Neural cell (in vitro differentiated cells): ENCODE data around the gene BUD23. TPM values are rescaled to one million over a fixed set of nuclear protein-coding genes. Genes with fewer than 3 reads are reported as not detected.

Experiments
- H2AFZ ChIP-seq: fragments of 200-600, 300-800 bp; sonication (generic), shearing (Covaris generic); 2 replicates; pipeline ENCODE4 v1.6.0; 2014; ENCODE audit warnings: low read depth, mild to moderate bottlenecking, antibody characterized with exemption, low read length, moderate library complexity
- H3F3A ChIP-seq: fragments of 200-600 bp; shearing (Covaris generic); 2 replicates; pipeline ENCODE4 v1.6.1; 2016; ENCODE audit warnings: mild to moderate bottlenecking, moderate library complexity, mixed read lengths, antibody characterized with exemption, low read length; ENCODE audit not compliant: insufficient read depth, poor library complexity, severe bottlenecking
- H3K27ac ChIP-seq: fragments of 200-600, 300-800 bp; sonication (generic), shearing (Covaris generic); 2 replicates; pipeline ENCODE4 v1.5.1; 2014; ENCODE audit warnings: mild to moderate bottlenecking, low read length, moderate library complexity
- H3K27me3 ChIP-seq: fragments of 300-800, 200-600 bp; sonication (generic), shearing (Covaris generic); 2 replicates; pipeline ENCODE4 v1.6.0; 2014; ENCODE audit warnings: mild to moderate bottlenecking, low read depth, low read length, moderate library complexity; ENCODE audit not compliant: insufficient read depth
- H3K36me3 ChIP-seq: fragments of 300-800, 200-600 bp; sonication (generic), shearing (Covaris generic); 2 replicates; pipeline ENCODE4 v1.5.1; 2014; ENCODE audit warnings: mild to moderate bottlenecking, antibody characterized with exemption, low read length, moderate library complexity; ENCODE audit not compliant: insufficient read depth
- H3K4me2 ChIP-seq: fragments of 300-800, 200-600 bp; sonication (generic), shearing (Covaris generic); 2 replicates; pipeline ENCODE4 v1.6.0; 2014; ENCODE audit warnings: mild to moderate bottlenecking, low read length
- H3K4me3 ChIP-seq: fragments of 300-800, 200-600 bp; sonication (generic), shearing (Covaris generic); 2 replicates; pipeline ENCODE4 v1.5.1; 2014; ENCODE audit warnings: mild to moderate bottlenecking, low read length, moderate library complexity
- H3K79me2 ChIP-seq: fragments of 200-600 bp; shearing (Covaris generic); replicated peaks from 2 replicates; pipeline ENCODE4 v1.6.0; 2014; ENCODE audit warnings: mild to moderate bottlenecking, low read length, moderate library complexity; ENCODE audit not compliant: insufficient read depth
- H3K9ac ChIP-seq: fragments of 300-800, 200-600 bp; sonication (generic), shearing (Covaris generic); 2 replicates; pipeline ENCODE4 v1.6.1; 2016; ENCODE audit warnings: mild to moderate bottlenecking, low read length, mixed read lengths
- H3K9me2 ChIP-seq: fragments of 200-600 bp; shearing (Covaris generic); 2 replicates; pipeline ENCODE4 v1.6.1; 2016; ENCODE audit warnings: mild to moderate bottlenecking, low read length, mixed read lengths; ENCODE audit not compliant: insufficient read depth
- H3K9me3 ChIP-seq: fragments of 200-600, 300-800 bp; sonication (generic), shearing (Covaris generic); 2 replicates; pipeline ENCODE4 v1.6.1; 2016; ENCODE audit warnings: mild to moderate bottlenecking, mixed run types, low read length, moderate library complexity, mixed read lengths
- H4K20me1 ChIP-seq: fragments of 200-600 bp; shearing (Covaris generic); 2 replicates; pipeline ENCODE4 v1.6.1; 2016; ENCODE audit warnings: mild to moderate bottlenecking, mixed run types; ENCODE audit not compliant: insufficient read depth
- CTCF ChIP-seq: fragments of 450-650 bp; IDR thresholded peaks from 2 replicates; pipeline ENCODE4 v1.5.1; 2014; ENCODE audit warnings: antibody characterized with exemption, mild to moderate bottlenecking, moderate library complexity; ENCODE audit not compliant: poor library complexity, severe bottlenecking
- EP300 ChIP-seq: fragments of 450-650 bp; conservative IDR thresholded peaks from 2 replicates; pipeline ENCODE4 v1.6.1; 2014; ENCODE audit warnings: antibody characterized with exemption, mild to moderate bottlenecking, moderate library complexity; ENCODE audit not compliant: poor library complexity, severe bottlenecking
- EZH2 ChIP-seq: fragments of 200-600, 300-800 bp; shearing (Covaris generic), sonication (generic); IDR thresholded peaks from 2 replicates; pipeline ENCODE4 v1.6.1; 2014; ENCODE audit warnings: antibody characterized with exemption, low read length, borderline replicate concordance, mild to moderate bottlenecking; ENCODE audit not compliant: insufficient read depth, poor library complexity, severe bottlenecking
- MXI1 ChIP-seq: fragments of 450-650 bp; conservative IDR thresholded peaks from 2 replicates; pipeline ENCODE4 v1.6.1; 2014; ENCODE audit warnings: antibody characterized with exemption, mild to moderate bottlenecking; ENCODE audit not compliant: poor library complexity, severe bottlenecking
- POLR2AphosphoS5 ChIP-seq: IDR thresholded peaks from 2 replicates; pipeline ENCODE4 v1.6.1; 2012
- RAD21 ChIP-seq: fragments of 450-650 bp; conservative IDR thresholded peaks from 2 replicates; pipeline ENCODE4 v1.6.1; 2014; ENCODE audit warnings: antibody characterized with exemption, mild to moderate bottlenecking, moderate library complexity
- SMC3 ChIP-seq: fragments of 450-650 bp; conservative IDR thresholded peaks from 2 replicates; pipeline ENCODE4 v1.6.1; 2014; ENCODE audit warnings: antibody characterized with exemption, mild to moderate bottlenecking, moderate library complexity; ENCODE audit not compliant: poor library complexity
- TAF1 ChIP-seq: IDR thresholded peaks from 2 replicates; pipeline ENCODE4 v1.6.1; 2012; ENCODE audit warnings: low read depth
- polyA plus RNA-seq: library from polyadenylated mRNA; depleted of rRNA; stranded (reverse); fragments of >200 nt; gene quantifications from 2 replicates; pipeline ENCODE4 v1.2.3, GENCODE V29; 2014
- TF ChIP-seq, protein P1 (sequence below): IDR thresholded peaks from 2 replicates; pipeline ENCODE4 v1.6.1; 2012; ENCODE audit warnings: borderline replicate concordance

The BUD23 gene
- polyA plus RNA-seq, 1 donor from 2014 or later, result 82.9 TPM

DNA sequence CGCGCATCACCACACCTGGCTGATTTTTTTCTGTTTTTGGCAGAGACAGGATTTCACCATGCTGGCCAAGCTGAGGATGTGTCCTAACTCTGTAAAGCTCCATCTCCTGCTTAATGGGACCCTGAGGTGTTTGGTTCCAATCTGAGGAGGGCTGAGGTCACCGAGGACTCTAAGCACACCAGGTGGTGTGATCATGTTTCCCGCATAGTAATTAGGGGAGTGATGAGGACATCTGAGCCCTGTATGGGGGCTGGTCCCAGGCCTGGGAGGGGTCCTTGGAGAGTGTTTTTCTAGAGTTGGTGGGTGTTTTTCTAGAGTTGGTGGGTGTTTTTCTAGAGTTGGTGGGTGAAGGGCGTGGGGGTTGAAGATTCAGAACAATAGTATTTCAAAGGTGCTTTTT is 58.2 kb downstream of the BUD23 start:
- Histone ChIP-seq H3K79me2 (no peaks in the 10 kb centered on the region), H2AFZ (no peak overlapping the region), H3K36me3 (no peaks in the 10 kb centered on the region), H3F3A (no peaks in the 10 kb centered on the region), H3K4me2 (no peak overlapping the region), H3K9me2 (no peaks in the 10 kb centered on the region), H3K9me3 (no peaks in the 10 kb centered on the region), H4K20me1 (no peaks in the 10 kb centered on the region), H3K27me3 (no peaks in the 10 kb centered on the region), H3K27ac (no peak overlapping the region), H3K4me3 (no peak overlapping the region), H3K9ac (no peak overlapping the region)
- no peak for TF ChIP-seq EZH2
- TF ChIP-seq CTCF, result no peak
- no peak for TF ChIP-seq EP300
- no peak for TF ChIP-seq RAD21
- TF ChIP-seq POLR2AphosphoS5, result no peak
- TF ChIP-seq, protein P1, sequence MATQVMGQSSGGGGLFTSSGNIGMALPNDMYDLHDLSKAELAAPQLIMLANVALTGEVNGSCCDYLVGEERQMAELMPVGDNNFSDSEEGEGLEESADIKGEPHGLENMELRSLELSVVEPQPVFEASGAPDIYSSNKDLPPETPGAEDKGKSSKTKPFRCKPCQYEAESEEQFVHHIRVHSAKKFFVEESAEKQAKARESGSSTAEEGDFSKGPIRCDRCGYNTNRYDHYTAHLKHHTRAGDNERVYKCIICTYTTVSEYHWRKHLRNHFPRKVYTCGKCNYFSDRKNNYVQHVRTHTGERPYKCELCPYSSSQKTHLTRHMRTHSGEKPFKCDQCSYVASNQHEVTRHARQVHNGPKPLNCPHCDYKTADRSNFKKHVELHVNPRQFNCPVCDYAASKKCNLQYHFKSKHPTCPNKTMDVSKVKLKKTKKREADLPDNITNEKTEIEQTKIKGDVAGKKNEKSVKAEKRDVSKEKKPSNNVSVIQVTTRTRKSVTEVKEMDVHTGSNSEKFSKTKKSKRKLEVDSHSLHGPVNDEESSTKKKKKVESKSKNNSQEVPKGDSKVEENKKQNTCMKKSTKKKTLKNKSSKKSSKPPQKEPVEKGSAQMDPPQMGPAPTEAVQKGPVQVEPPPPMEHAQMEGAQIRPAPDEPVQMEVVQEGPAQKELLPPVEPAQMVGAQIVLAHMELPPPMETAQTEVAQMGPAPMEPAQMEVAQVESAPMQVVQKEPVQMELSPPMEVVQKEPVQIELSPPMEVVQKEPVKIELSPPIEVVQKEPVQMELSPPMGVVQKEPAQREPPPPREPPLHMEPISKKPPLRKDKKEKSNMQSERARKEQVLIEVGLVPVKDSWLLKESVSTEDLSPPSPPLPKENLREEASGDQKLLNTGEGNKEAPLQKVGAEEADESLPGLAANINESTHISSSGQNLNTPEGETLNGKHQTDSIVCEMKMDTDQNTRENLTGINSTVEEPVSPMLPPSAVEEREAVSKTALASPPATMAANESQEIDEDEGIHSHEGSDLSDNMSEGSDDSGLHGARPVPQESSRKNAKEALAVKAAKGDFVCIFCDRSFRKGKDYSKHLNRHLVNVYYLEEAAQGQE, result no peak

DNA sequence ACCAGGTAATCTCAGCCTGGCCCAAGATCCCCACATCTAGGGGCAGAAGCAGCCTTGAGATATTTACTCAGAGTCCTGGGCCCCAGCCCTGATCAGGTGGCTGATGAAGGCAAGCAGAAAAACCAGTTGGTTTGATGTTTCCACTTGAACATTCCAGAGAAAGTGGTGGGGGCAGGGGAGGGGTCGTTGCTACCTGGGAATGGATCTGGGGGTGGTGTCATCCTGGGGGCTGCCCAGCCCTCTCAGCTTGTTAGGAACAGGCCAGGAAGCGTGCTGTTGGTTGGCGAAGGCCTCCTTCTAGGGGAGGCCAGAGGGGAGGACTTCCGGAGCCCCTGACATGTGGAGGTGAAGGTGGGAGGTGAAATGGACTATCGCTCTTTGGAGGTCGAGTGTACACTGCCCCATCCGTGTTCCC is 58.9 kb downstream of the BUD23 start:
- TF ChIP-seq MXI1 (no peak), CTCF (no peak), EP300 (no peak), EZH2 (no peak), SMC3 (no peak), TAF1 (no peak), RAD21 (no peak)
- TF ChIP-seq, protein P1, result no peak
- Histone ChIP-seq H3K36me3 (no peaks in the 10 kb centered on the region), H3K27me3 (no peaks in the 10 kb centered on the region), H3K9ac (peak overlapping the region; percentile 41), H3K9me3 (no peaks in the 10 kb centered on the region), H2AFZ (no peak overlapping the region), H3K4me2 (no peak overlapping the region), H3F3A (no peaks in the 10 kb centered on the region), H3K79me2 (no peaks in the 10 kb centered on the region), H3K4me3 (peak overlapping the region; percentile 48), H3K27ac (peak overlapping the region; percentile 63), H3K9me2 (no peaks in the 10 kb centered on the region), H4K20me1 (no peaks in the 10 kb centered on the region)
